Ishikawa (cell line): ENCODE data around the gene ZNF142.
A peak's percentile ranks its signal among the peaks of the same experiment; 100 is the strongest.

Source experiments
- CEBPB ChIP-seq: IDR thresholded peaks from 2 replicates; pipeline ENCODE4 v1.6.1; 2012
- CREB1 ChIP-seq: IDR thresholded peaks from 2 replicates; pipeline ENCODE4 v1.6.1; 2012; ENCODE audit warnings: low read depth
- EGR1 ChIP-seq: IDR thresholded peaks from 2 replicates; pipeline ENCODE4 v1.6.1; 2012
- EP300 ChIP-seq: IDR thresholded peaks from 2 replicates; pipeline ENCODE4 v1.6.1; 2012; ENCODE audit warnings: borderline replicate concordance
- FOXM1 ChIP-seq: IDR thresholded peaks from 2 replicates; pipeline ENCODE4 v1.6.1; 2012; ENCODE audit warnings: low read depth, borderline replicate concordance
- MAX ChIP-seq: IDR thresholded peaks from 2 replicates; pipeline ENCODE4 v1.6.1; 2012
- NFIC ChIP-seq: IDR thresholded peaks from 2 replicates; pipeline ENCODE4 v1.6.1; 2012
- RAD21 ChIP-seq: IDR thresholded peaks from 2 replicates; pipeline ENCODE4 v1.6.1; 2012; ENCODE audit warnings: low read depth
- TAF1 ChIP-seq: IDR thresholded peaks from 2 replicates; pipeline ENCODE4 v1.6.1; 2012; ENCODE audit warnings: low read depth, mild to moderate bottlenecking
- TCF12 ChIP-seq: IDR thresholded peaks from 2 replicates; pipeline ENCODE4 v1.6.1; 2012; ENCODE audit warnings: low read depth
- TEAD4 ChIP-seq: IDR thresholded peaks from 2 replicates; pipeline ENCODE4 v1.6.1; 2012
- YY1 ChIP-seq: IDR thresholded peaks from 2 replicates; pipeline ENCODE4 v1.6.1; 2012; ENCODE audit warnings: low read depth
- ZBTB7A ChIP-seq: IDR thresholded peaks from 2 replicates; pipeline ENCODE4 v1.6.1; 2012; ENCODE audit warnings: low read depth
- TF ChIP-seq, protein P1 (sequence below): IDR thresholded peaks from 2 replicates; pipeline ENCODE4 v1.6.1; 2012; ENCODE audit warnings: low read depth, mild to moderate bottlenecking
- TF ChIP-seq, protein P2 (sequence below): IDR thresholded peaks from 2 replicates; pipeline ENCODE4 v1.6.1; 2012

Gene ZNF142

GRCh38 chr2:218658671-218659257, 659 bp downstream of the ZNF142 start:
- no peak for TF ChIP-seq YY1
- no peak for TF ChIP-seq EGR1
- TF ChIP-seq EP300, result no peak; the same call in 1 of the 2 replicates
- TF ChIP-seq, protein P1, sequence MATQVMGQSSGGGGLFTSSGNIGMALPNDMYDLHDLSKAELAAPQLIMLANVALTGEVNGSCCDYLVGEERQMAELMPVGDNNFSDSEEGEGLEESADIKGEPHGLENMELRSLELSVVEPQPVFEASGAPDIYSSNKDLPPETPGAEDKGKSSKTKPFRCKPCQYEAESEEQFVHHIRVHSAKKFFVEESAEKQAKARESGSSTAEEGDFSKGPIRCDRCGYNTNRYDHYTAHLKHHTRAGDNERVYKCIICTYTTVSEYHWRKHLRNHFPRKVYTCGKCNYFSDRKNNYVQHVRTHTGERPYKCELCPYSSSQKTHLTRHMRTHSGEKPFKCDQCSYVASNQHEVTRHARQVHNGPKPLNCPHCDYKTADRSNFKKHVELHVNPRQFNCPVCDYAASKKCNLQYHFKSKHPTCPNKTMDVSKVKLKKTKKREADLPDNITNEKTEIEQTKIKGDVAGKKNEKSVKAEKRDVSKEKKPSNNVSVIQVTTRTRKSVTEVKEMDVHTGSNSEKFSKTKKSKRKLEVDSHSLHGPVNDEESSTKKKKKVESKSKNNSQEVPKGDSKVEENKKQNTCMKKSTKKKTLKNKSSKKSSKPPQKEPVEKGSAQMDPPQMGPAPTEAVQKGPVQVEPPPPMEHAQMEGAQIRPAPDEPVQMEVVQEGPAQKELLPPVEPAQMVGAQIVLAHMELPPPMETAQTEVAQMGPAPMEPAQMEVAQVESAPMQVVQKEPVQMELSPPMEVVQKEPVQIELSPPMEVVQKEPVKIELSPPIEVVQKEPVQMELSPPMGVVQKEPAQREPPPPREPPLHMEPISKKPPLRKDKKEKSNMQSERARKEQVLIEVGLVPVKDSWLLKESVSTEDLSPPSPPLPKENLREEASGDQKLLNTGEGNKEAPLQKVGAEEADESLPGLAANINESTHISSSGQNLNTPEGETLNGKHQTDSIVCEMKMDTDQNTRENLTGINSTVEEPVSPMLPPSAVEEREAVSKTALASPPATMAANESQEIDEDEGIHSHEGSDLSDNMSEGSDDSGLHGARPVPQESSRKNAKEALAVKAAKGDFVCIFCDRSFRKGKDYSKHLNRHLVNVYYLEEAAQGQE, result no peak
- no peak for TF ChIP-seq RAD21
- no peak for TF ChIP-seq MAX
- TF ChIP-seq TCF12, result no peak
- TF ChIP-seq TEAD4, result no peak

DNA sequence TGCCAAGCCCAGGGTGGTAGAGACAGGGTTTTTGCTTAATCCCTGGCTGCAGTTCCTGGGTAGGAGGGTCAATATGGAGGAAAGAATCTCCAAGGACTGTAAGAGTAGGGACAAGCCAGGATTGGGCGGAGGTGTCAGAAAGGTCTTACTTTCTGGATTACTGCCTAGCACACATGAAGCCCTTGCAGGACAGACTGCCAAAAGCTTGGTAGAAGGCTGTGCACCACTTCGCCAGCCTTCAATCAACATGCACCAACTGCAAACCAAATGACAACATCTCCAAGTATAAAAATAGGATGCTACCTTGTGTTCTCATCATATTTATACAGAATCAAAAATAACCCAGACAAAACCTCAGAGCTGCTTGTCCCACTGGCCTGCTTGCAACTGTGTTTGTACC, 3.7 kb downstream of the ZNF142 start:
- no peak for TF ChIP-seq TCF12
- no peak for TF ChIP-seq EP300
- no peak for TF ChIP-seq FOXM1
- TF ChIP-seq CEBPB, result no peak
- TF ChIP-seq, protein P1, result no peak
- no peak for TF ChIP-seq ZBTB7A
- no peak for TF ChIP-seq YY1
- TF ChIP-seq RAD21, result no peak
- TF ChIP-seq, protein P2, sequence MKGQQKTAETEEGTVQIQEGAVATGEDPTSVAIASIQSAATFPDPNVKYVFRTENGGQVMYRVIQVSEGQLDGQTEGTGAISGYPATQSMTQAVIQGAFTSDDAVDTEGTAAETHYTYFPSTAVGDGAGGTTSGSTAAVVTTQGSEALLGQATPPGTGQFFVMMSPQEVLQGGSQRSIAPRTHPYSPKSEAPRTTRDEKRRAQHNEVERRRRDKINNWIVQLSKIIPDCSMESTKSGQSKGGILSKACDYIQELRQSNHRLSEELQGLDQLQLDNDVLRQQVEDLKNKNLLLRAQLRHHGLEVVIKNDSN, result no peak
- TF ChIP-seq EGR1, result no peak
- TF ChIP-seq MAX, result no peak
- no peak for TF ChIP-seq CREB1
- TF ChIP-seq TAF1, result no peak
- TF ChIP-seq TEAD4, result no peak
- TF ChIP-seq NFIC, result no peak

DNA sequence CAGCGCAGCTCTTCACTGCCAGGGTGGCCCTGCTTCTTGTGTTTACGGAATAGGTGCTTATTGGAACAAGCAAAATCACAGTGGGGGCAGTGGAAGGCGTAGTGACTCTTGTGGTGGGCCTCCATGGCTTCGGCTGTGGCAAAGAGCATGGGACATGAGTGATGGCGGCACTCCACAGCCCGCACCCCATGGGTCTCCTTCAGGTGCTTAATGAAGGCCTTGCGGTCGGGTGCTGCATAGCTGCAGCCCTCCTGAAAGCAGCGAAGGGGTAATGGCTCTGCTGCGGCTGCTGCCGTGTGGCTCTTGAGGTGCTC, 10.7 kb downstream of the ZNF142 start:
- no peak for TF ChIP-seq RAD21

GRCh38 chr2:218648088-218648786, 11.2 kb downstream of the ZNF142 start:
- no peak for TF ChIP-seq CREB1
- peak; percentile 75 for TF ChIP-seq RAD21
- TF ChIP-seq, protein P2, result no peak

DNA sequence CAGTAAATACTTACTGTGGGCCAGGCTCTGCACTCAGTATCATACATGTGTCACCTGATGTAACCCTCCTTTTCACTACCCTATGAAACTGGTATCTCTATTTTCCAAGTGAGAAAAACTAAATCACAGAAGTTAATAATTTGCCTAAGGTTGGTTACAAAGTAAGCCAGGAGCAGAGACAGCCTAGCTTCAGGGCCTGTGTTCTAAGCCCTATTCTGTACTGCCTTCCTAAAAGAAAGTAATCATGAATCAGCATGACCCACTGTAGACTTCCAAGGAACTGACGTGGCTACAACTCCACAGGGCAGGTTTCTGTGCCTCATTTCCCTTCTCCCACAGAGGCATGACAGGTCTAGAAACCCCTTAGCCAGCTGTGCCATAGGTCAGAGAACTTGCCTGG, 14.3 kb downstream of the ZNF142 start:
- TF ChIP-seq, protein P1, result no peak

DNA sequence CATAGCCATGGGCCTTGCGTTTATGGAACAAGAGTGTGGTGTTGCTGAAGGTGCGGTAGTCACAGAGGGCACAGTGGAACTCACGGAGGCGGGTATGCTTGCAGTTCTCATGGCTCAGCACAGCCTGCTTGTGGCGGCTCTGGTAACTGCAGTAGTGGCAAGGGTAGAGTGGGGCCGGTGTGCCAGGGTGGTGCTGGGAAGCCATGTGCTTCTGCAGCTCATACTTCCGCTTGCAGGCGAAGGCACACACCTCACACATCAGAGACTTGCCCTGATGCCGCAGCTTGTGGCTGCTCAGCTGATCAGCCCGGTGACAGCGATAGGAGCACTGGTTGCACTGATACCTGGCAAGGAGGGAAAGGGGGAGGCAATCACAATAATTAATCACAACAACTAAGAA, 14.7 kb downstream of the ZNF142 start:
- no peak for TF ChIP-seq ZBTB7A
